NCI-H1092 treated with DMSO at 0.1 percent for 48 hours (cell line): ENCODE data around the gene VAC14.
A peak's percentile ranks its signal among the peaks of the same experiment; 100 is the strongest.

Experiments
- DNase-seq: peaks from one replicate; lab custom pipeline; 2025; lab: John Stamatoyannopoulos, UW

Gene VAC14

GRCh38 chr16:70663524-70664324 is 137.2 kb downstream of the VAC14 start:
- DNase-seq: no peak

DNA sequence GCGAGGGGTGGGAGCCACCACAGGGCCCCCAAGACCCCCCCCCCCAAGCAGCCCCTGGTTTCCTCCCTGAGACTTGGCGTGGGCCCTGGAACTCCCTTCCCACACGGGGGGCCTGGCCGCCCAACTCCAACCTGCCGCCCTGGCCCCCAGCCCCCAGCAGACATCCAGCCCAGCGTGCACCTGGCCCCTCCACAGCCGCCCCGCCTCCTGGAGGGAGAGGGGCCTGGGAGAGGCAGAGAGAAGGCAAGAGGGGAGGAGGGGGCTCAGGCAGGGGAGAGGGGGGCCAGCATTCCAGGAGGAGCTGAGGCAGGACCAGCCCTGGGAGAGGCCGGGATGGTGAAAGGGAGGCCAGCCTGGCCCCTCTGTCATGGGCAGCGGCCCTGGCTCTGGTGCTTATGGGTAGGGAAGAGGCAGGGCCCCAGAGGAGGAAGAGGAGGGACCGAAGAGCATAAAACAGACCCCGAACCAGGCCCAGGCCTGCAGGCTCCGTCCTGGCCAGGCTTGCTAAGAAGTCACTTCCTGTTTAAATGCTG is 137.9 kb downstream of the VAC14 start:
- no peak for DNase-seq

- no peak for DNase-seq
Measured at GRCh38 chr16:70661918-70662641, 138.9 kb downstream of the VAC14 start.

- no peak for DNase-seq
Measured at GRCh38 chr16:70661534-70661917, 139.4 kb downstream of the VAC14 start.

DNA sequence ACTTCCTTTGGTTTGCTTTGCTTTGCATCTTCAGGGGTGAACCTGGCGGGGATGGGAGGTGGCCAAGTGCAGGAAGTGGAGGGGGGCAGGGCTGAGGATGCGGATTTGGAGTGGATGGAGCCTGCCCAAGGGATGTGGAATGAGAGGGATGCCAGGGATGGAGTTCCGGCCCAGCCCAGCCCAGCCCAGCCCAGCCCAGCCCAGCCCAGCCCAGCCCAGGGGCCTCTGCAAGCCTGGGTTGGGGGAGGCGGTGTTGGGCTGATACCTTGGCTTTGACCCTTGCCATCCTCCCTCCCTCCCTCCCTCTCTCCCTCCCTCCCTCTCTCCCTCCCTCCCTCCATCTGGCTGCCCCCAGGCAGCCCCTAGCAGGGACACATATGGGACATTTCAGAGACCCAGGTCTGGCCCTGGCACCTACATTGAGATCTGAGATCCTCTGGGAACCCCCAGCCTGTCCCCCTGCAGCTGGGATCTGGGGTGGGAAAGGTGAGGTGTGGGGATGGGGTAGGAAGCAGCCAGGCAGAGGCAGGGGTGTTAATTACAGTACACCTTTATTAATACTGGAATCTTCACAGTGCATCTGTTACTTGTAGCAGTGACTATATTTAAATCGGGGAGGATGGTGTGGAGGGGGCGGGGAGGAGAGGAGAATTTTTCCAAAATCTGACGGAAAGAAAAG is 140.1 kb downstream of the VAC14 start:
- no peak for DNase-seq

- no peak for DNase-seq
Measured at GRCh38 chr16:70659953-70660671, 140.8 kb downstream of the VAC14 start.

- no peak for DNase-seq
Measured at GRCh38 chr16:70659546-70659945, 141.4 kb downstream of the VAC14 start.

- DNase-seq: no peak
Measured at GRCh38 chr16:70658921-70659320, 142.0 kb downstream of the VAC14 start.

DNA sequence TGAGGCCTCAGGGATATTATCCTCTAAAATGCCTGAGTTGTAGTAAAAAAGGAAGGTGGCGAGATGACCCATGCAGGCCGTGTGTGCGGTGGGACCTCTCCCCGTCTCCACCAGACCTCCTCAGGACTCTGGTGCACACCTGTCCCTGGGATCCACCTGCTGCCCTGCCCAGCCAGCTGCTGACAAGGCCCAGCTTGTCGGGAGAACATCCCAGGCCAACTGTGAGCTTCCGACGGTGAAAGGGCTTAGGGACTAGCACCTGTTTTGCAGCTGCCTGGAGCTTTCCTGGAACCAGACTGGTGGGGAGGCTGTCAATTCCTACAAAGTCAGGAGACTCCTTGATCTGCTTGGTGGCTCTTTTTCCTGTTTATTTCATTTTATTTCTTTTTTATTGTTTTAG is 143.0 kb downstream of the VAC14 start:
- DNase-seq: no peak

DNA sequence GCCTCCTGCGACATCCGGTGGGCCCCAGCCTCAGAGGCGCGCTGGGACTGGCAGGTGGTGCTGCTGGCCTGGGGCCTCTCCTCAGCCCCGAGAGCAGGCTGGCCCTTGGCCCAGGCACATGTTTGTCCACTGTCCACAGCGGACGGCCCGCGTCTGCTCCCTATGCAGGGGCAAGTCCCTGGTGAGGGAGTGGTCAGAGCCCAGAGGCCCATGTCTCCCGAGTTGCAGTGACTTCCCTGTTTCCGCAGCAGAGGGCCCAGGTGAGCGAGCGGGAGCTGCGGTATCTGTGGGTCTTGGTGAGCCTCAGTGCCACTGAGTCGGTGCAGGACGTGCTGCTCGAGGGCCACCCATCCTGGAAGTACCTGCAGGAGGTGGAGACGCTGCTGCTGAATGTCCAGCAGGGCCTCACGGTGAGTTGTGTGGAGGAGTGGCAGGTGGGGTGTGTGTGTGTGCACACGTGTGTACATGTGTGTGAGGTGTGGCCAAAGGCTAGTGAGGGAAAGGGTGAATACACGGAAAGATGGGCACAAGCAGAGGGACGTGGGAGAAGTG is 144.2 kb downstream of the VAC14 start:
- no peak for DNase-seq

DNA sequence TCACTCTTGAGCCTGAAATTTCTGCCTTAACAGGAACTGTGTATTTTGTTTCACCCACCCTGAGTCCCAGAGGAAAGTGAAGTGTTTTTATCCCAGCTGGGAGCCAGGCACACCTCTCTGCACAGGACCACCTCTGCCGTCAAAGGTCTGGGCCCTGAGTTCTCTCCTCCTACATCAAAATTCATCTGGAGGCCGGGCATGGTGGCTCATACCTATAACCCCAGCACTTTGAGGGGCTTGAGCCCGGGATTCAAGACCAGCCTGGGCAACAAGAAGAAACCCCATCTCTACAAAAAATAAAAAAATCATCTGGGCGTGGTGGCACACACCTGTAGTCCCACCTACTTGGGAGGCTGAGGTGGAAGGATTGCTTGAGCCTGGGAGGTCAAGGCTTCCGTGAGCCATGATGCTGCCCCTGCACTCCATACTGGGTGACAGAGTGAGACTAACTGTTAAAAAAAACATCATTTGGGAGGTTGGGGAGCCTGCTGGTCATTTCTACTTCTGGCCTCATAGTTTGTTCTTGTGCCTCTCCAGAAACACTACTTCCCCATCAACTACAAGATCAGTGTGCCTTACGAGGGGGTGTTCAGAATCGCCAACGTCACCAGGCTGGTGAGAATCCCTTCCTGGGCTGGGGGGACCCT is 144.8 kb downstream of the VAC14 start:
- DNase-seq: no peak

DNA sequence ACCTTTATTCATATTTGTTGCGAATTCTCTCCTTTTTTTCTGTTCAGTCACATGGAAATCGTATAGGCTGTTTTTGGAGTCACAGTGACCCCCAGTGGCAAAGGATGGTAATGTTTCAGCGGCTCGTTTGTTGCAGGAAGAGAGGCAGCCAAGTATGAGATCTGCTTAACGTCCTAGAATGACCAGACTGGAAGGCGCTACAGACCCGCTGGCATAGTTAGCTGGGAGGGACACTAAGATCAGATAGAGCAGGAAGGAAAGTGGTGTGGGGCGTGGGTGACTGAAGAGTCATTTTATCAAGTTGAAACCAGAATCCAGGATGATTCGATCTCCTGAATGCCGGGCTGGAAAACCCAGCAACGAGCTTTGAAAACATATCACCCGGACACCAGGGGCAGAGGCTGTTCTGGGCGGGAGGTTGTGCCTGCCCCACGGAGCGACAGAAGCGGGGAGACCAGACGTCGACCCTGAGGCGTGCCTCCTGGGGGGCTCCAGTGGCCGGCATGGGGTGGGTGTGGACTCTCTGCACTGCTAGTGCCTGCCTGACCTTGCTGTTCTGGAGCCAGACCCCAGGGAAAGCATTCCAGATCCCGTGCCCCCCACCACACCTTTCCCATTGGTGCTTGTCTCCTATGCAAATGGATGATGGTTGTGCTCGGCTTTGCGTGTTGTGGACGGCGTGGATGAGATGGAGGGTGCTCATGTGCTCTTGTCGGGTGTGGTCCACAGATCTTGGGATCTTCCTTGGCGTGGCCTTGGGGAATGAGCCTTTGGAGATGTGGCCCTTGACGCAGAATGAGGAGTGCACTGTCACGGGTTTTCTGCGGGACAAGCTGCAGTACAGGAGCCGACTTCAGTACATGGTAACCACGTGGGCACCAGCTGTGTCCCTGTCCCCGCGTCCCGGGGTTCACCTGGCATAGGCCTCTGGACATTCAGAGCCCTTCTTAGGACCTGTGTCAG is 146.9 kb downstream of the VAC14 start:
- DNase-seq: peak; percentile 76

DNA sequence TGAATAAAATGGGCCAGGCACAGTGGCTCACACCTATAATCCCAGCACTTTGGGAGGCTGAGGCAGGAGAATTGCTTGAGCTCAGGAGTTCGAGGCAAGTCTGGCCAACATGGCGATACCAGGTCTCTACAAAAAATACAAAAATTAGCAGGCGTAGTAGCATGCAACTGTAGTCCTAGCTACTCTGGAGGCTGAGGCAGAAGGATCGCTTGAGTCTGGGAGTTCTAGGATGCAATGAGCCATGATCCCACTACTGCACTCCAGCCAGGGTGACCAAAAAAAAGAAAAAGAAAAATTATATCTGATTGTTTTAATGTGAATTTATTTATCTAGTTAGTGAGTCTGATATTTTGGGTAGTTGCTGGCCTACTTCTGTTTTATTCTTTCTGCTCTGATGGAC is 147.6 kb downstream of the VAC14 start:
- no peak for DNase-seq

GRCh38 chr16:70652322-70652721 is 148.6 kb downstream of the VAC14 start:
- DNase-seq: no peak

GRCh38 chr16:70651524-70651923 is 149.4 kb downstream of the VAC14 start:
- no peak for DNase-seq

- DNase-seq: no peak
Measured at GRCh38 chr16:70650216-70650615, 150.7 kb downstream of the VAC14 start.

- no peak for DNase-seq
Measured at GRCh38 chr16:70649300-70649699, 151.7 kb downstream of the VAC14 start.

GRCh38 chr16:70648606-70649005 is 152.4 kb downstream of the VAC14 start:
- DNase-seq: no peak

GRCh38 chr16:70647441-70648359 is 153.3 kb downstream of the VAC14 start:
- DNase-seq: no peak
